B cell (primary cell): ENCODE data around the gene RNF150.

Source experiments
- EZH2 ChIP-seq: IDR thresholded peaks from 2 replicates; pipeline ENCODE4 v1.6.1; 2012; ENCODE audit warnings: borderline replicate concordance, low read depth, mild to moderate bottlenecking, moderate library complexity, low read length; ENCODE audit not compliant: insufficient read depth, poor library complexity, severe bottlenecking
- TF ChIP-seq, protein P1 (sequence below): fragments of 200-600 bp; IDR thresholded peaks from one replicate; pipeline ENCODE4 v1.8.0; 2022; ENCODE audit warnings: antibody characterized with exemption, mild to moderate bottlenecking

DNA sequence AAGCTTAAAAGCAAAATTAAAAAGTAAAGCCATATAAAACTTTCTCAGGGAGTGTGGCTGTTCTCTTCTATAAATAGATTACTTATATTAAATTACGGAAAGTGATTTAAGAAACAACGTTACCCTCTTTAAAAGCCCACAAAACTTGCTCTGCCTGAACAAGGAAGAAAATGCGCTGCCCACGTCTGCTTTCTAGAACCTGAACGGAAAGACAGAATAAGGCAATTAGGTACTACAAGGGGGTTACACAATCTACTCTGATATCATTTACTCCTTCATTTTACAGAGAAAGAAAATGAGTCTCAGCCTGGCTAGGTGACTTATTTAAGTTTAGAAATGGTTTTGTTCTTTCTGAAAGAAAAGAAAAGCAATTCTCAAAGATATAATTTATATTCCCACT, 147.2 kb downstream of the RNF150 start:
- TF ChIP-seq, protein P1, sequence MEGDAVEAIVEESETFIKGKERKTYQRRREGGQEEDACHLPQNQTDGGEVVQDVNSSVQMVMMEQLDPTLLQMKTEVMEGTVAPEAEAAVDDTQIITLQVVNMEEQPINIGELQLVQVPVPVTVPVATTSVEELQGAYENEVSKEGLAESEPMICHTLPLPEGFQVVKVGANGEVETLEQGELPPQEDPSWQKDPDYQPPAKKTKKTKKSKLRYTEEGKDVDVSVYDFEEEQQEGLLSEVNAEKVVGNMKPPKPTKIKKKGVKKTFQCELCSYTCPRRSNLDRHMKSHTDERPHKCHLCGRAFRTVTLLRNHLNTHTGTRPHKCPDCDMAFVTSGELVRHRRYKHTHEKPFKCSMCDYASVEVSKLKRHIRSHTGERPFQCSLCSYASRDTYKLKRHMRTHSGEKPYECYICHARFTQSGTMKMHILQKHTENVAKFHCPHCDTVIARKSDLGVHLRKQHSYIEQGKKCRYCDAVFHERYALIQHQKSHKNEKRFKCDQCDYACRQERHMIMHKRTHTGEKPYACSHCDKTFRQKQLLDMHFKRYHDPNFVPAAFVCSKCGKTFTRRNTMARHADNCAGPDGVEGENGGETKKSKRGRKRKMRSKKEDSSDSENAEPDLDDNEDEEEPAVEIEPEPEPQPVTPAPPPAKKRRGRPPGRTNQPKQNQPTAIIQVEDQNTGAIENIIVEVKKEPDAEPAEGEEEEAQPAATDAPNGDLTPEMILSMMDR, result no peak
- TF ChIP-seq EZH2, result no peak
